ENCODE results near the gene MYBPHL.

MYBPHL gene

GRCh38 chr1:109269981-109270622 is 36.7 kb downstream of the MYBPHL start:
- Mint-ChIP-seq H3K4me1 (peaks cover 0 to 7% of the 10 kb centered on the region in 2 donors), H3K36me3 (no peaks in the 10 kb centered on the region), H3K27ac (no peak overlapping the region), H3K27me3 (peaks cover 10 to 12% of the 10 kb centered on the region in 2 donors), H3K4me3 (no peak overlapping the region), H3K9me3 (no peaks in the 10 kb centered on the region)
- no peak for ATAC-seq (replicated peaks)
- DNase-seq = no peak

GRCh38 chr1:109269212-109269980 is 37.4 kb downstream of the MYBPHL start:
- peaks cover 8% of the 10 kb centered on the region in 2 donors for H3K27me3 Mint-ChIP-seq
- peaks cover 0 to 7% of the 10 kb centered on the region in 2 donors for H3K4me1 Mint-ChIP-seq
- no peaks in the 10 kb centered on the region for H3K9me3 Mint-ChIP-seq
- H3K4me3 Mint-ChIP-seq = no peak overlapping the region
- no peaks in the 10 kb centered on the region for H3K36me3 Mint-ChIP-seq
- no peak overlapping the region for H3K27ac Mint-ChIP-seq
- no peak for DNase-seq
- no peak for ATAC-seq (replicated peaks)

DNA sequence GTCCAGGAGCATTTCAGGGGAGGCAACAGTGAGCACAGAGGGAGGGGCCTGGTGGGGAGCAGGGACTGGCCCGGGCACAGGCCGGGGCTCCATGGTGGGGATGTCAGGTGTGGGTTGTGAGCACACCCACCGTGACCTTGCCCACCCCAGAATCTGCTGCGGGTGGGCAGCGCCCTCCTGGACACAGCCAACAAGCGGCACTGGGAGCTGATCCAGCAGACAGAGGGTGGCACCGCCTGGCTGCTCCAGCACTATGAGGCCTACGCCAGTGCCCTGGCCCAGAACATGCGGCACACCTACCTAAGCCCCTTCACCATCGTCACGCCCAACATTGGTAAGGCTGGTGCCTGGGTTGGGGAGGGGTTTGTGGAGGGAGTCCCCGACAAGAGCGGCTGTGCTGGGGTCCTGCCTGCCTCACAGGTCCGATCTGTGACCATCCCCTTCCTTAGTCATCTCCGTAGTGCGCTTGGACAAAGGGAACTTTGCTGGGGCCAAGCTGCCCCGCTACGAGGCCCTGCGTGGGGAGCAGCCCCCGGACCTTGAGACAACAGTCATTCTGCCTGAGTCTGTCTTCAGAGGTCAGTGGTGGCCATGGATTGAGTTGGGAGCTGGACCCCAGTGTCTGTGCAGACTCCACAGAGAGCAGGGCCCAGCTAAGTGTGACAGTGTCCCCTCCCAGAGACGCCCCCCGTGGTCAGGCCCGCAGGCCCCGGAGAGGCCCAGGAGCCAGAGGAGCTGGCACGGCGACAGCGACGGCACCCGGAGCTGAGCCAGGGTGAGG is 38.2 kb downstream of the MYBPHL start:
- Mint-ChIP-seq H3K27me3 (peaks cover 2 to 4% of the 10 kb centered on the region in 2 donors), H3K4me1 (peaks cover 3 to 4% of the 10 kb centered on the region in 2 donors), H3K4me3 (no peak overlapping the region), H3K9me3 (no peaks in the 10 kb centered on the region), H3K27ac (no peak overlapping the region), H3K36me3 (no peaks in the 10 kb centered on the region)
- DNase-seq (no peak), ATAC-seq (replicated peaks) (no peak)

DNA sequence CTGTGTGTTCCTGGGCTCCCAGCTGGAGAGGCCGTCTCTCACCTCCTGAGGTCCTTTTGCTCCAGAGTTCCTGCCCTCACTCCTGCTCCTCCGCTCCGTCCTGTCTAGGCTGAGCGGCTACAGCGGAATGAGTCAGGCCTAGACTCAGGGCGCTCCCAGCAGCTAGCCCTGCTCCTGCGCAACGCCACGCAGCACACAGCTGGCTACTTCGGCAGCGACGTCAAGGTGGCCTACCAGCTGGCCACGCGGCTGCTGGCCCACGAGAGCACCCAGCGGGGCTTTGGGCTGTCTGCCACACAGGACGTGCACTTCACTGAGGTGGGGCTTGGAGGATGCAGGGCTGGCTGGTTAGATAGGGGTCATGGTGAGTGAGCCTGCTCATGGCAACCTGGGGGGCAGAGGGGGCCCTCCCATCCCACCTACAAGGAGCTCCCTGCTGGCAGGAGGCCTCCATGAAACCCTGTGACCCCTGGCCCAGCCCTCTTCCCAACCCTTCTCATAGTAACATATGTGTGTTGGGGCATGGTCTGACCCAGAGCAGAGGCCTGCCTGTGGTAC is 39.0 kb downstream of the MYBPHL start:
- Mint-ChIP-seq H3K9me3 (no peaks in the 10 kb centered on the region), H3K4me3 (no peak overlapping the region), H3K4me1 (peaks cover 7 to 11% of the 10 kb centered on the region in 2 donors), H3K27ac (no peak overlapping the region), H3K36me3 (no peaks in the 10 kb centered on the region), H3K27me3 (peaks cover 10 to 11% of the 10 kb centered on the region in 2 donors)
- ATAC-seq (replicated peaks) (no peak), DNase-seq (no peak)

GRCh38 chr1:109266965-109267364 is 39.8 kb downstream of the MYBPHL start:
- peaks cover 10 to 13% of the 10 kb centered on the region in 2 donors for H3K27me3 Mint-ChIP-seq
- H3K9me3 Mint-ChIP-seq = no peaks in the 10 kb centered on the region
- H3K27ac Mint-ChIP-seq = no peak overlapping the region
- no peak overlapping the region for H3K4me3 Mint-ChIP-seq
- DNase-seq (no peak), ATAC-seq (replicated peaks) (no peak)
- peaks cover 7 to 11% of the 10 kb centered on the region in 2 donors for H3K4me1 Mint-ChIP-seq
- H3K36me3 Mint-ChIP-seq = no peaks in the 10 kb centered on the region

DNA sequence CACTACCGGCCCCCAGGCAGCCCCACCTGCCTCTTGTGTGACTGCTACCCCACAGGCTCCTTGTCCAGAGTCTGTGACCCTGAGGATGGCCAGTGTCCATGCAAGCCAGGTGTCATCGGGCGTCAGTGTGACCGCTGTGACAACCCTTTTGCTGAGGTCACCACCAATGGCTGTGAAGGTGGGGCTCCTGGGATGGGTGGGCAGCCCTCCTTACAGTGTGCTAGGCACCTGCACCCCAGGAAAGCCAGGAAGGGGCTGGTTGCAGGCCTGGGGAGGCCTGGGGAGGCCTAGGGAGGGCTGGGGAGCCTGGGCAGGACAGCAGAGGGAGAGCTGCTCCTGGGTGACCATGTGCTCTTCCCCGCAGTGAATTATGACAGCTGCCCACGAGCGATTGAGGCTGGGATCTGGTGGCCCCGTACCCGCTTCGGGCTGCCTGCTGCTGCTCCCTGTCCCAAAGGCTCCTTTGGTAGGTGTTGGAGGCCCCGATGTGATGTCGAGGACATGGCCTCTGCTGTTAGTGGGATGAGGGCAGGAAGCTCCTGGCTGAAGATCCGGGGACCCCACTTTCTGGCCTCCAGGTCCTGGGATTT is 41.0 kb downstream of the MYBPHL start:
- Mint-ChIP-seq H3K27ac (no peak overlapping the region), H3K36me3 (no peaks in the 10 kb centered on the region)
- no peak for ATAC-seq (replicated peaks)

GRCh38 chr1:109265016-109265415 is 41.8 kb downstream of the MYBPHL start:
- Mint-ChIP-seq H3K9me3 (no peaks in the 10 kb centered on the region), H3K27me3 (peaks cover 10 to 13% of the 10 kb centered on the region in 2 donors), H3K4me3 (no peak overlapping the region), H3K36me3 (no peaks in the 10 kb centered on the region), H3K4me1 (peaks cover 7 to 11% of the 10 kb centered on the region in 2 donors), H3K27ac (no peak overlapping the region)
- DNase-seq = no peak
- ATAC-seq (replicated peaks) = no peak

More for the DNA sequence above, 41.0 kb downstream of the MYBPHL start:
- Mint-ChIP-seq H3K27me3 (peaks cover 10 to 13% of the 10 kb centered on the region in 2 donors), H3K4me1 (peaks cover 7 to 11% of the 10 kb centered on the region in 2 donors), H3K9me3 (no peaks in the 10 kb centered on the region), H3K4me3 (no peak overlapping the region)
- DNase-seq = no peak

DNA sequence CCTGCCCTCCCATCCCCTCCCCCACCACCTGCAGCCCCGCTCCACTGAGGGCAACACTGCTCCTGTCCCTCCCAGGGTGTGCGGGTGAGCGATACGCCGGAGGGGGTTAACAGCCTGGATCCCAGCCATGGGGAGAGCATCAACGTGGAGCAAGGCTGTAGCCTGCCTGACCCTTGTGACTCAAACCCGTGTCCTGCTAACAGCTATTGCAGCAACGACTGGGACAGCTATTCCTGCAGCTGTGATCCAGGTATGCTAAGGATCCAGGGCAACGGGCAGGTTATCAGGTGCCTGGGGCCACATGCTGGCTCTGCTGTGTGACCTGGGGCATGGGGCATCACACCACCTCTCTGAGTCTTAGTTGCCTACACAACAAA is 42.4 kb downstream of the MYBPHL start:
- no peaks in the 10 kb centered on the region for H3K9me3 Mint-ChIP-seq
- H3K36me3 Mint-ChIP-seq = no peaks in the 10 kb centered on the region
- peaks cover 10 to 13% of the 10 kb centered on the region in 2 donors for H3K27me3 Mint-ChIP-seq
- ATAC-seq (replicated peaks) = no peak
- peaks cover 7 to 11% of the 10 kb centered on the region in 2 donors for H3K4me1 Mint-ChIP-seq
- H3K4me3 Mint-ChIP-seq = no peak overlapping the region
- no peak for DNase-seq
- no peak overlapping the region for H3K27ac Mint-ChIP-seq

DNA sequence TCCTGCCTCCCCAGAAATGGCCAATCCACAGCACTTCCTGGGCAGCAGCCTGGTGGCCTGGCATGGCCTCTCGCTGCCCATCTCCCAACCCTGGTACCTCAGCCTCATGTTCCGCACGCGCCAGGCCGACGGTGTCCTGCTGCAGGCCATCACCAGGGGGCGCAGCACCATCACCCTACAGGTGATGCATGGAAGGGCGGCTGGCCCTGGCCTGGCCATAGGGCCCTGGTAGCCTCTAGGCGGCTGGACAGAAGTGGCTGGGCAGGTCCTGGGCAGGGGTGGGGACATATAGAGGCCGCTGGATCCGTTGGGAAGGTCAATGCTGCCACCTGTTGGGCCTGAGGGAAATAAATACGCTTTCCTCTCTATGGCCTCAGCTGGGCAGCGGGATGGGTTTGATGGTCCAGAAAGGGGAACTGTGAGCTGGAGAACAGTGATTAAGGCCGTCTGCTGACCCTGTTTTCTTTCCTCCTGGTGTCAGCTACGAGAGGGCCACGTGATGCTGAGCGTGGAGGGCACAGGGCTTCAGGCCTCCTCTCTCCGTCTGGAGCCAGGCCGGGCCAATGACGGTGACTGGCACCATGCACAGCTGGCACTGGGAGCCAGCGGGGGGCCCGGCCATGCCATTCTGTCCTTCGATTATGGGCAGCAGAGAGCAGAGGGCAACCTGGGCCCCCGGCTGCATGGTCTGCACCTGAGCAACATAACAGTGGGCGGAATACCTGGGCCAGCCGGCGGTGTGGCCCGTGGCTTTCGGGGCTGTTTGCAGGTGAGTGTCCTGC is 43.0 kb downstream of the MYBPHL start:
- H3K4me1 Mint-ChIP-seq = peaks cover 7 to 11% of the 10 kb centered on the region in 2 donors
- ATAC-seq (replicated peaks) = peak; percentile 94 to 98
- H3K27ac Mint-ChIP-seq = peak overlapping the region; percentile 16
- peak; percentile 66 for DNase-seq
- H3K36me3 Mint-ChIP-seq = no peaks in the 10 kb centered on the region
- no peaks in the 10 kb centered on the region for H3K9me3 Mint-ChIP-seq
- H3K4me3 Mint-ChIP-seq = no peak overlapping the region
- peaks cover 10 to 13% of the 10 kb centered on the region in 2 donors for H3K27me3 Mint-ChIP-seq

DNA sequence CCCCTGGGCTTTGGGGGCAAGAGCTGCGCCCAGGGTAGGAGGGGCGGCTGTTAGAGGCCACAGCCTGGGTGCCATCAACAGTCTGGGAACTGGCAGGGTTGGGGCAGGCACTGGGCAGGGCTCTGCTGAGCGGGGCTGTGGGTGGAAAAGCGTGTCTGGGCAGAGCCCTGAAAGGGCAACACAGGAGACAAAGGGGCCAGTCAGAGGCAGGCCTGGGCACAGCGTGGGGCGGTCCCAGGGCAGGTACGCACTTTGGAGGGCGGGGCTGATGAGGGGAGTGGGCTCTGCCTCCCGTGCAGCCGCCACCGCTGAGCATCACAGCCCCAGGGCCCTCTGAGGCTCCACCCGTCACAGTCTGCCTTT is 43.6 kb downstream of the MYBPHL start:
- peaks cover 10 to 13% of the 10 kb centered on the region in 2 donors for H3K27me3 Mint-ChIP-seq
- ATAC-seq (replicated peaks) (peak; percentile 5 to 10), DNase-seq (no peak)
- no peaks in the 10 kb centered on the region for H3K36me3 Mint-ChIP-seq
- no peak overlapping the region for H3K4me3 Mint-ChIP-seq
- no peak overlapping the region for H3K27ac Mint-ChIP-seq
- H3K9me3 Mint-ChIP-seq = no peaks in the 10 kb centered on the region
- H3K4me1 Mint-ChIP-seq = peaks cover 7 to 11% of the 10 kb centered on the region in 2 donors

GRCh38 chr1:109262231-109263055 is 44.4 kb downstream of the MYBPHL start:
- Mint-ChIP-seq H3K27ac (no peak overlapping the region), H3K4me3 (no peak overlapping the region), H3K4me1 (peaks cover 6 to 11% of the 10 kb centered on the region in 2 donors), H3K36me3 (no peaks in the 10 kb centered on the region), H3K9me3 (no peaks in the 10 kb centered on the region), H3K27me3 (peaks cover 10 to 13% of the 10 kb centered on the region in 2 donors)
- no peak for ATAC-seq (replicated peaks)
- no peak for DNase-seq

GRCh38 chr1:109261578-109261977 is 45.2 kb downstream of the MYBPHL start:
- ATAC-seq (replicated peaks) (no peak), DNase-seq (no peak)
- H3K9me3 Mint-ChIP-seq = no peaks in the 10 kb centered on the region
- H3K36me3 Mint-ChIP-seq = no peaks in the 10 kb centered on the region
- no peak overlapping the region for H3K4me3 Mint-ChIP-seq
- peaks cover 10 to 13% of the 10 kb centered on the region in 2 donors for H3K27me3 Mint-ChIP-seq
- H3K4me1 Mint-ChIP-seq = peaks cover 6 to 11% of the 10 kb centered on the region in 2 donors
- no peak overlapping the region for H3K27ac Mint-ChIP-seq

DNA sequence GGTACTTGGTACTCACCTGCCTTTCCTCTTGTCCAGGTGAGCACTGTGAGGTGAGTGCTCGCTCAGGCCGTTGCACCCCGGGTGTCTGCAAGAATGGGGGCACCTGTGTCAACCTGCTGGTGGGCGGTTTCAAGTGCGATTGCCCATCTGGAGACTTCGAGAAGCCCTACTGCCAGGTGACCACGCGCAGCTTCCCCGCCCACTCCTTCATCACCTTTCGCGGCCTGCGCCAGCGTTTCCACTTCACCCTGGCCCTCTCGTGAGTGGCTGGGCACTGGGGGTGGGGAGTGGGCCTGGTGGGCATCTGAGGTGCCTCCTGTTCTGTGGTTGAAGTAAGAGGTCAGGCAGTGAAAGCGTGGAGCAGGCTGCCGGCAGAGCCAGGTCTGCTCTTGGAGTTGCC is 45.8 kb downstream of the MYBPHL start:
- no peak overlapping the region for H3K4me3 Mint-ChIP-seq
- DNase-seq (no peak), ATAC-seq (replicated peaks) (no peak)
- H3K36me3 Mint-ChIP-seq = no peaks in the 10 kb centered on the region
- no peaks in the 10 kb centered on the region for H3K9me3 Mint-ChIP-seq
- H3K4me1 Mint-ChIP-seq = peaks cover 6 to 11% of the 10 kb centered on the region in 2 donors
- no peak overlapping the region for H3K27ac Mint-ChIP-seq
- H3K27me3 Mint-ChIP-seq = peaks cover 10 to 13% of the 10 kb centered on the region in 2 donors
